Measurements from ENCODE around the gene VAV2.

DNA sequence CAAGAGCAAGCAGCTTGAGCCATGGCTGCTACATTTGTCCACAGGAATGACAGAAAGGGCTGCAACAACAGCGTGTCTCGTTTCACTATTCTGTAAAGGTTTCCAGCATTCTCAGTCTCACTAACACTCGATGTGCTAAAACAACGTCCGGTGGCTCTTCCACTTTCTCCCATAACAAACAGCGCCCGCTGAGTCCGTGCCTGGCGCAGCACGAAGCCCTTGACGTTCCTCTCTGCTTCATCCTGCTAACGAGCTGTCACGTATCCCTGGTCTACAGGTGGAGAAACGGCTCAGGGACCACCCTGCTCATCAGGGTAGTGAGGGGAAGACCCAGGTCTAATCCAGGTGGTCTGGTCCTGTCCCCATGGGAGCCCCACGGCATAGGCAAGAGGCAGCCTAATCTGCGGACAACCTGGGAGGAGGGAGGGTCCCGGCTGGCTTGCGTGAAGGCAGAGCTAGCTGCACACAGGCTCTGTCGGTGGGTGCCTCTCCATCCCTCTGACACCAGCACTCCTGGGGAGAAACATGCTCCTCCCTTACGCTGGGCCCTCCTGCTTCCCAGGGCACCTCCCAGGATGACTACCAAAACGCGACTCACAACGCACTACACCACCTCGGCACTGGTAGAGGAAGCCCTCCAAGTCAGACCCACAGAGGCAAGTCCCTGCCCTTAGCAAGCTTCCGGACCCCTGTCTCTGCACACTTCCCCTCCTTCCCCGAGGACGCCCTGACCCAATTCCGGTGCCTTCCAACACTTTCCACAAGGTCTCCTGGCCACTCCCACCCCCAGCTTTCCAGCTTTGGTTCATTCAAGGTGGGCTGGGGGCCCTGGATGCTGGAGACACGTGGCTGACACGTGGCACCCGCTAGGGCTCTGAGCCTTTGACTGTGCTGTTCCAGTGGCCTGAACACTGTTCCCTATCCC, 43.3 kb downstream of the VAV2 start:
- TF ChIP-seq CTCF (IDR thresholded peaks at IDR 0.05) (no peak), POLR2A (IDR thresholded peaks at IDR 0.05) (no peak)
